Tibial nerve (tissue), 3 donors: ENCODE data around the gene MAPK6.

Experiments
- POLR2A ChIP-seq, 2 donors: fragments of 450-650 bp; IDR thresholded peaks; one replicate each; pipeline ENCODE4 v1.6.1; 2017; ENCODE audit warnings: antibody characterized with exemption in 2 of 2, mild to moderate bottlenecking in 2 of 2, moderate library complexity in 2 of 2
- TF ChIP-seq, protein P1 (sequence below), 5 experiments: fragments of 200-600 bp in 3 of 5; fragments of 450-650 bp in 2 of 5; sonication (generic) in 3 of 5; IDR thresholded peaks; one replicate each; pipeline ENCODE4 v1.5.1; 2016 to 2019; ENCODE audit warnings: antibody characterized with exemption in 5 of 5, mild to moderate bottlenecking in 3 of 5, moderate library complexity in 2 of 5

DNA sequence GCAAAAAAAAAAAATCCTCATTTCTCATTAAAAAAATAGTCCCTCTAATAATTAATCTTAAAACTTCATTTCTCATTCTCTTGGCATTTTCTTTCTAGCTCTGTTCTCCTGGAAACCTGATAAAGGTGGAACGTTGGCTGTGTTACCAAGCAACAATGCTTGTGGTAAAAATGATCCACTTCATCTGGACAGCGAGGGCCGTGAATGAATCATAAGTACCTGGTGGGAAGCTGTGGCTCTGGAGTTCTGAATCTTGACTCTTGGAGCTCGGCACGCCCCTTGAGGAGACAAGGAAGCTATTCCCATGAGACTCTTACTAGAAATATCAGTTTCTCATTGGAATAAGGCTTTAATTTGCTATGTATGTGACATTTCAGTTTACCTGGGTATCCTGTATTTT is 61.0 kb downstream of the MAPK6 start:
- TF ChIP-seq, protein P1, sequence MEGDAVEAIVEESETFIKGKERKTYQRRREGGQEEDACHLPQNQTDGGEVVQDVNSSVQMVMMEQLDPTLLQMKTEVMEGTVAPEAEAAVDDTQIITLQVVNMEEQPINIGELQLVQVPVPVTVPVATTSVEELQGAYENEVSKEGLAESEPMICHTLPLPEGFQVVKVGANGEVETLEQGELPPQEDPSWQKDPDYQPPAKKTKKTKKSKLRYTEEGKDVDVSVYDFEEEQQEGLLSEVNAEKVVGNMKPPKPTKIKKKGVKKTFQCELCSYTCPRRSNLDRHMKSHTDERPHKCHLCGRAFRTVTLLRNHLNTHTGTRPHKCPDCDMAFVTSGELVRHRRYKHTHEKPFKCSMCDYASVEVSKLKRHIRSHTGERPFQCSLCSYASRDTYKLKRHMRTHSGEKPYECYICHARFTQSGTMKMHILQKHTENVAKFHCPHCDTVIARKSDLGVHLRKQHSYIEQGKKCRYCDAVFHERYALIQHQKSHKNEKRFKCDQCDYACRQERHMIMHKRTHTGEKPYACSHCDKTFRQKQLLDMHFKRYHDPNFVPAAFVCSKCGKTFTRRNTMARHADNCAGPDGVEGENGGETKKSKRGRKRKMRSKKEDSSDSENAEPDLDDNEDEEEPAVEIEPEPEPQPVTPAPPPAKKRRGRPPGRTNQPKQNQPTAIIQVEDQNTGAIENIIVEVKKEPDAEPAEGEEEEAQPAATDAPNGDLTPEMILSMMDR (IDR thresholded peaks at IDR 0.05): no peak
- TF ChIP-seq POLR2A (IDR thresholded peaks at IDR 0.05): no peak
